Gastroesophageal sphincter (tissue), 4 donors: ENCODE measurements around the gene SREBF2. TPM values are rescaled to one million over a fixed set of nuclear protein-coding genes. Genes with fewer than 3 reads are reported as not detected.
A peak's percentile ranks its signal among the peaks of the same experiment; 100 is the strongest.

Experiments used
- ATAC-seq: fragments of 150-250 bp; one replicate; pipeline ENCODE4 v1.9.1; 2016; ENCODE audit warnings: mild to moderate bottlenecking, moderate library complexity
- H3K27ac ChIP-seq, 4 donors: fragments of 200-600 bp; sonication (generic) in 3 of 4; 1 replicate in 3 of 4; 2 replicates in 1 of 4; pipeline ENCODE4 v1.5.1; 2016 to 2019
- H3K27me3 ChIP-seq: fragments of 200-600 bp; sonication (generic); one replicate; pipeline ENCODE4 v1.5.1; 2019
- H3K36me3 ChIP-seq, 2 donors: fragments of 200-600 bp; sonication (generic); one replicate each; pipeline ENCODE4 v1.5.1; 2019; ENCODE audit warnings: control low read depth in 1 of 2
- H3K4me1 ChIP-seq, 3 donors: fragments of 200-600 bp; sonication (generic); 1 replicate in 2 of 3; 2 replicates in 1 of 3; pipeline ENCODE4 v1.5.1; 2016 to 2019; ENCODE audit warnings: control low read depth in 2 of 3
- H3K4me3 ChIP-seq, 2 donors: fragments of 200-600 bp; sonication (generic); one replicate each; pipeline ENCODE4 v1.5.1; 2019; ENCODE audit warnings: mild to moderate bottlenecking in 1 of 2, moderate library complexity in 1 of 2
- H3K9me3 ChIP-seq, 3 donors: fragments of 200-600 bp; sonication (generic); one replicate each; pipeline ENCODE4 v1.5.1; 2017 to 2019; ENCODE audit warnings: control low read depth in 2 of 3
- EP300 ChIP-seq: sonication (generic); formaldehyde crosslinking; IDR thresholded peaks from one replicate; pipeline ENCODE4 v1.6.1; 2017; ENCODE audit warnings: antibody characterized with exemption, mild to moderate bottlenecking
- POLR2A ChIP-seq, 2 donors: fragments of 450-650 bp; IDR thresholded peaks; one replicate each; pipeline ENCODE4 v1.6.1; 2017; ENCODE audit warnings: antibody characterized with exemption in 2 of 2, mild to moderate bottlenecking in 2 of 2, moderate library complexity in 1 of 2
- POLR2AphosphoS5 ChIP-seq: sonication (generic); formaldehyde crosslinking; IDR thresholded peaks from one replicate; pipeline ENCODE4 v1.6.1; 2017; ENCODE audit warnings: antibody characterized with exemption
- WGBS, 2 donors: methylation state at CpG; one replicate each; pipeline ENCODE4 v1.1.5; 2018; ENCODE audit warnings: low coverage in 1 of 2; 5-methylcytosine and 5-hydroxymethylcytosine counted together
- total RNA-seq, 4 donors: library from RNA; depleted of rRNA; stranded (reverse); fragments of >200 nt; gene quantifications; one replicate each; pipeline ENCODE4 v1.1.0, GENCODE V29; 2016
- TF ChIP-seq, protein P1 (sequence below), 4 experiments: fragments of 200-600 bp in 2 of 4; fragments of 450-650 bp in 2 of 4; sonication (generic) in 1 of 4; IDR thresholded peaks; one replicate each; pipeline ENCODE4 v1.5.1; 2017 to 2019; ENCODE audit warnings: antibody characterized with exemption in 4 of 4, mild to moderate bottlenecking in 2 of 4, moderate library complexity in 2 of 4

SREBF2 gene
- total RNA-seq, 4 donors from 2014 or later: 39.7 to 101 (median 58.8) TPM

GRCh38 chr22:41925783-41926460 lies 93.0 kb downstream of the SREBF2 start:
- 27% methylated on average over 3 of the region's 48 CpGs; no CpG with 5 or more reads in 1 of the 2 donors for WGBS, 2 donors
- TF ChIP-seq POLR2A (IDR thresholded peaks at IDR 0.05): no peak
- TF ChIP-seq, protein P1, sequence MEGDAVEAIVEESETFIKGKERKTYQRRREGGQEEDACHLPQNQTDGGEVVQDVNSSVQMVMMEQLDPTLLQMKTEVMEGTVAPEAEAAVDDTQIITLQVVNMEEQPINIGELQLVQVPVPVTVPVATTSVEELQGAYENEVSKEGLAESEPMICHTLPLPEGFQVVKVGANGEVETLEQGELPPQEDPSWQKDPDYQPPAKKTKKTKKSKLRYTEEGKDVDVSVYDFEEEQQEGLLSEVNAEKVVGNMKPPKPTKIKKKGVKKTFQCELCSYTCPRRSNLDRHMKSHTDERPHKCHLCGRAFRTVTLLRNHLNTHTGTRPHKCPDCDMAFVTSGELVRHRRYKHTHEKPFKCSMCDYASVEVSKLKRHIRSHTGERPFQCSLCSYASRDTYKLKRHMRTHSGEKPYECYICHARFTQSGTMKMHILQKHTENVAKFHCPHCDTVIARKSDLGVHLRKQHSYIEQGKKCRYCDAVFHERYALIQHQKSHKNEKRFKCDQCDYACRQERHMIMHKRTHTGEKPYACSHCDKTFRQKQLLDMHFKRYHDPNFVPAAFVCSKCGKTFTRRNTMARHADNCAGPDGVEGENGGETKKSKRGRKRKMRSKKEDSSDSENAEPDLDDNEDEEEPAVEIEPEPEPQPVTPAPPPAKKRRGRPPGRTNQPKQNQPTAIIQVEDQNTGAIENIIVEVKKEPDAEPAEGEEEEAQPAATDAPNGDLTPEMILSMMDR (IDR thresholded peaks at IDR 0.05): peak in 3 of 4 experiments; percentile 47 to 79 (median 71)
- H3K4me3 ChIP-seq: peak overlapping the region; percentile 5 to 51

DNA sequence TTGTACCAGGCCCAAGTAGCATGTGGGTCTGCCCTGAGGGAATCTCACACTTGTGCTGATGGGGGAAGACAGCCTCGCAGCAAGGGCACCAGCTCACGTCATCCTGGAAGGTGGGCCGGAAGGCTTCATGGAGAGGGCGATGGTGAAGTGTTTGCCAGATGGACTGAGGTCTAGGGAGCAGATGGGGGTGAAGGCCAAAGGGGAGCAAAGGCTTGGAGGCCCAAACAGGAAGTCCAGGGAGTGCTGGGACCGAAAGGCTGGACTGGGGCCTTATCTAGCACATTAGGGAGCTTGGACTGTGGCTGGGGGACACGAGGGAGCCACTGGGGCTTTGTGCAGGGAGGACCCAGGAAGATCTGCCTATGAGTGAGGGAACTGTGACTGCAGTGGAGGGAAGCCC lies 94.9 kb downstream of the SREBF2 start:
- WGBS, 2 donors: 80% methylated on average over 1 of the region's 6 CpGs; no CpG with 5 or more reads in 1 of the 2 donors
- Histone ChIP-seq H3K9me3 (no peaks in the 10 kb centered on the region), H3K27ac (no peak overlapping the region), H3K27me3 (peaks cover 38% of the 10 kb centered on the region), H3K4me3 (no peak overlapping the region), H3K36me3 (no peaks in the 10 kb centered on the region), H3K4me1 (peaks cover 0 to 14% (median 10%) of the 10 kb centered on the region in 3 donors)
- no peak for ATAC-seq
- TF ChIP-seq POLR2AphosphoS5 (no peak), POLR2A (IDR thresholded peaks at IDR 0.05) (no peak), EP300 (no peak)
- TF ChIP-seq, protein P1 (IDR thresholded peaks at IDR 0.05): no peak

More at GRCh38 chr22:41925783-41926460, 93.0 kb downstream of the SREBF2 start:
- no peak overlapping the region for H3K27ac ChIP-seq
- H3K4me1 ChIP-seq: peaks cover 0 to 14% (median 10%) of the 10 kb centered on the region in 3 donors
- no peaks in the 10 kb centered on the region for H3K9me3 ChIP-seq
- H3K36me3 ChIP-seq: no peaks in the 10 kb centered on the region
- ATAC-seq: peak; percentile 81
- peaks cover 38% of the 10 kb centered on the region for H3K27me3 ChIP-seq

GRCh38 chr22:41928593-41929417 lies 95.9 kb downstream of the SREBF2 start:
- no peak for ATAC-seq

DNA sequence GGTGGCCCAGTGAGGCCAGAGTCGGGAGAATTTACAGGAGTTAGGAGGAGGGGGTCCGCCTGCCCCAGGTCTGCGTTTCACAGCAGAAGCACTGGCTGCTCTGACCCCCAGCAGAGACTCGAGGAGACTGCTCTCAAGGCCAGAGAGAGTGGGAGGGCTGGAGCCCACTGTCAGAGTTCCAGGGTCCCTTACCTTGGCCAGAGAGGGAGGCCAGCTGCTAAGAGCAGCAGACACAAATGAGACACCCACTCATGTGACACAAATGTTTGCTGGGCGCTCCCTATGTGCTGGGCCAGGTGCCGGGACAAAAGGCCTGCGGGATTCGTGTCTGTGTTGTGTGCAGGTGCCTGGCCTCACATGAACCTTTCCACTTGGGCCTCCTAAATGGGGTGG lies 96.5 kb downstream of the SREBF2 start:
- Histone ChIP-seq H3K9me3 (no peaks in the 10 kb centered on the region), H3K4me3 (no peak overlapping the region), H3K36me3 (no peaks in the 10 kb centered on the region), H3K27me3 (peaks cover 38% of the 10 kb centered on the region), H3K4me1 (peaks cover 0 to 14% (median 10%) of the 10 kb centered on the region in 3 donors), H3K27ac (no peak overlapping the region)
- ATAC-seq: no peak
- TF ChIP-seq POLR2AphosphoS5: no peak
- TF ChIP-seq, protein P1 (IDR thresholded peaks at IDR 0.05): no peak
- no peak for TF ChIP-seq POLR2A (IDR thresholded peaks at IDR 0.05)
- TF ChIP-seq EP300: no peak
- 86% methylated on average over 5 of the region's 8 CpGs; no CpG with 5 or more reads in 1 of the 2 donors for WGBS, 2 donors

More at GRCh38 chr22:41928593-41929417, 95.9 kb downstream of the SREBF2 start:
- WGBS, 2 donors: 65 to 87% methylated on average over 3 to 8 of the region's 14 CpGs
- TF ChIP-seq, protein P1 (IDR thresholded peaks at IDR 0.05): no peak
- TF ChIP-seq POLR2A (IDR thresholded peaks at IDR 0.05) (no peak), POLR2AphosphoS5 (no peak), EP300 (no peak)
- no peak overlapping the region for H3K27ac ChIP-seq
- no peak overlapping the region for H3K4me3 ChIP-seq
- H3K36me3 ChIP-seq: no peaks in the 10 kb centered on the region
- no peaks in the 10 kb centered on the region for H3K9me3 ChIP-seq
- peaks cover 38% of the 10 kb centered on the region for H3K27me3 ChIP-seq
- H3K4me1 ChIP-seq: peaks cover 0 to 14% (median 10%) of the 10 kb centered on the region in 3 donors
